SK-N-SH (cell line): ENCODE data around the gene ACE. TPM values are rescaled to one million over a fixed set of nuclear protein-coding genes. Genes with fewer than 3 reads are reported as not detected.
A peak's percentile ranks its signal among the peaks of the same experiment; 100 is the strongest.

Experiments used
- CTCF ChIA-PET: fragments of 300-600, 350-600 bp; formaldehyde crosslinking; extraction: SDS; loops from one replicate; lab custom pipeline; 2021; lab: Yijun Ruan, JAX
- POLR2A ChIA-PET: fragments of 350-600 bp; sonication (Branson Sonifier 250); formaldehyde crosslinking; extraction: SDS; loops from one replicate; lab custom pipeline; 2020; ENCODE audit warnings: antibody characterized with exemption, inconsistent platforms; lab: Yijun Ruan, JAX
- DNase-seq: peaks from one replicate; pipeline ENCODE4 v3.0.0; 2012
- H2AFZ ChIP-seq: fragments of 200-600 bp; sonication (generic); 2 replicates; pipeline ENCODE4 v1.8.1; 2016; ENCODE audit warnings: antibody characterized with exemption, mild to moderate bottlenecking, low read depth
- H3F3A ChIP-seq: fragments of 200-600 bp; sonication (generic); replicated peaks from 2 replicates; pipeline ENCODE3; 2016; ENCODE audit warnings: antibody characterized with exemption, mild to moderate bottlenecking; ENCODE audit not compliant: insufficient read depth
- H3K27ac ChIP-seq, 2 experiments: fragments of 200-500 bp in 1 of 2; fragments of 200-600 bp in 1 of 2; sonication (Bioruptor generic) in 1 of 2; sonication (generic), shearing (Covaris generic) in 1 of 2; 2 replicates each; pipeline versions ENCODE4 v1.5.1 to v1.6.1; 2014 to 2016; ENCODE audit warnings: low read depth in 2 of 2, inconsistent platforms in 1 of 2, low read length in 1 of 2, mild to moderate bottlenecking in 1 of 2, mixed read lengths in 1 of 2
- H3K27me3 ChIP-seq: fragments of 200-600 bp; sonication (generic), shearing (Covaris generic); 2 replicates; pipeline ENCODE4 v1.6.1; 2016; ENCODE audit warnings: mixed run types; ENCODE audit not compliant: insufficient read depth
- H3K36me3 ChIP-seq, 2 experiments: fragments of 200-500 bp in 1 of 2; fragments of 200-600 bp in 1 of 2; sonication (Bioruptor generic) in 1 of 2; sonication (generic) in 1 of 2; replicated peaks in 1 of 2; 2 replicates each; pipeline versions ENCODE3 to v1.5.1; 2014 to 2016; ENCODE audit warnings: low read length in 1 of 2, mild to moderate bottlenecking in 1 of 2; ENCODE audit not compliant: insufficient read depth in 2 of 2, control insufficient read depth in 1 of 2
- H3K4me1 ChIP-seq, 2 experiments: fragments of 200-500 bp in 1 of 2; fragments of 200-600 bp in 1 of 2; sonication (Bioruptor generic) in 1 of 2; sonication (generic), shearing (Covaris generic) in 1 of 2; 2 replicates each; pipeline versions ENCODE4 v1.5.1 to v1.6.1; 2014 to 2016; ENCODE audit warnings: low read depth in 1 of 2, low read length in 1 of 2, mixed run types in 1 of 2; ENCODE audit not compliant: insufficient read depth in 2 of 2, control insufficient read depth in 1 of 2
- H3K4me2 ChIP-seq: fragments of 200-600 bp; sonication (generic), shearing (Covaris generic); 2 replicates; pipeline ENCODE4 v1.6.1; 2017; ENCODE audit warnings: mixed run types
- H3K4me3 ChIP-seq, 2 experiments: fragments of 200-500 bp in 1 of 2; fragments of 200-600 bp in 1 of 2; sonication (Bioruptor generic) in 1 of 2; sonication (generic), shearing (Covaris generic) in 1 of 2; 2 replicates each; pipeline versions ENCODE4 v1.5.1 to v1.8.1; 2014 to 2016; ENCODE audit warnings: low read depth in 2 of 2, inconsistent platforms in 1 of 2, low read length in 1 of 2, mild to moderate bottlenecking in 1 of 2, mixed read lengths in 1 of 2, moderate library complexity in 1 of 2
- H3K79me2 ChIP-seq: fragments of 200-600 bp; sonication (generic); 2 replicates; pipeline ENCODE4 v1.8.1; 2017; ENCODE audit warnings: mild to moderate bottlenecking; ENCODE audit not compliant: insufficient read depth
- H3K9ac ChIP-seq: fragments of 200-600 bp; sonication (generic); 2 replicates; pipeline ENCODE4 v1.6.1; 2017; ENCODE audit warnings: mixed run types
- H3K9me2 ChIP-seq: fragments of 200-600 bp; sonication (generic); 2 replicates; pipeline ENCODE4 v1.6.1; 2017; ENCODE audit warnings: mixed run types
- H3K9me3 ChIP-seq: fragments of 200-600 bp; sonication (generic); 2 replicates; pipeline ENCODE4 v1.6.1; 2017; ENCODE audit warnings: mixed run types, mild to moderate bottlenecking, moderate library complexity
- H4K20me1 ChIP-seq: fragments of 200-600 bp; sonication (generic); 2 replicates; pipeline ENCODE4 v1.6.1; 2017; ENCODE audit warnings: mild to moderate bottlenecking, mixed run types; ENCODE audit not compliant: insufficient read depth
- CHD2 ChIP-seq: fragments of 150-350 bp; IDR thresholded peaks from 2 replicates; pipeline ENCODE4 v1.6.1; 2018; ENCODE audit warnings: low read length; ENCODE audit not compliant: partially characterized antibody
- EZH2phosphoT487 ChIP-seq: fragments of 200-600 bp; sonication (generic); IDR thresholded peaks from 2 replicates; pipeline ENCODE4 v1.6.1; 2017; ENCODE audit warnings: low read depth, mixed run types, mild to moderate bottlenecking, antibody characterized with exemption, moderate library complexity, borderline replicate concordance
- FOSL2 ChIP-seq: IDR thresholded peaks from 2 replicates; pipeline ENCODE4 v1.4.0; 2012; ENCODE audit warnings: low read depth, mild to moderate bottlenecking, moderate library complexity, borderline replicate concordance
- FOXM1 ChIP-seq: IDR thresholded peaks from 2 replicates; pipeline ENCODE4 v1.4.0; 2012; ENCODE audit warnings: low read depth, mild to moderate bottlenecking
- MEF2A ChIP-seq: IDR thresholded peaks from 2 replicates; pipeline ENCODE4 v1.4.0; 2012; ENCODE audit warnings: low read depth, borderline replicate concordance
- PBX3 ChIP-seq: IDR thresholded peaks from 2 replicates; pipeline ENCODE4; 2012
- RCOR1 ChIP-seq: fragments of 150-350 bp; IDR thresholded peaks from 2 replicates; pipeline ENCODE4 v1.6.1; 2017; ENCODE audit warnings: antibody characterized with exemption, low read length
- RXRA ChIP-seq: IDR thresholded peaks from 2 replicates; pipeline ENCODE4 v1.4.0; 2012; ENCODE audit warnings: low read depth, mild to moderate bottlenecking, borderline replicate concordance
- TAF1 ChIP-seq: IDR thresholded peaks from 2 replicates; pipeline ENCODE4 v1.6.1; 2012; ENCODE audit warnings: low read depth, mild to moderate bottlenecking, low read length, moderate library complexity, borderline replicate concordance
- YY1 ChIP-seq: IDR thresholded peaks from 2 replicates; pipeline ENCODE4 v1.4.0; 2012; ENCODE audit warnings: low read depth, mild to moderate bottlenecking
- ZBTB33 ChIP-seq: IDR thresholded peaks from 2 replicates; pipeline ENCODE4 v1.4.0; 2012; ENCODE audit warnings: low read depth, borderline replicate concordance
- WGBS: methylation state at CpG from one replicate; pipeline ENCODE4 v1.1.6; 2017; ENCODE audit warnings: low lambda C conversion rate; 5-methylcytosine and 5-hydroxymethylcytosine counted together
- polyA plus RNA-seq, 3 experiments: library from polyadenylated mRNA; depleted of rRNA; stranded (reverse); fragments of >200 nt; gene quantifications; 2 replicates each; pipeline ENCODE4 v1.2.3, GENCODE V29; 2012
- TF ChIP-seq, protein P1 (sequence below): IDR thresholded peaks from 2 replicates; pipeline ENCODE4 v1.4.0; 2012; ENCODE audit warnings: low read depth, borderline replicate concordance
- TF ChIP-seq, protein P2 (sequence below): IDR thresholded peaks from 2 replicates; pipeline ENCODE4 v1.4.0; 2012; ENCODE audit warnings: low read depth

ACE gene
- polyA plus RNA-seq, 1 of the 3 experiments (the other 2 are of a cell fraction), result 12.1 TPM

DNA sequence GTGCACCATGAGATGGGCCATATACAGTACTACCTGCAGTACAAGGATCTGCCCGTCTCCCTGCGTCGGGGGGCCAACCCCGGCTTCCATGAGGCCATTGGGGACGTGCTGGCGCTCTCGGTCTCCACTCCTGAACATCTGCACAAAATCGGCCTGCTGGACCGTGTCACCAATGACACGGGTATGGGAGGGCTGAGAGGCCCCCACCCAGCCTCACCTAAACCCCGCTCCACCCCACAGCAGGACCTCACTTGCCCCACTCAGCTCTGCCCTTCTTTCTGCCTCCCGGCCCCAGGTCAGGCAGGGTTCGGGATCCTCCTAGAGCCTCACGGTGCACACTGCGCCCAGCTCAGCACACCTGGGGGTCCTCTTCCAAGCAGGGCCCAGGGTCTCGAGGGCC, 5.6 kb downstream of the ACE start:
- Histone ChIP-seq H4K20me1 (no peaks in the 10 kb centered on the region), H3K4me1 (peaks cover 9 to 41% of the 10 kb centered on the region in 2 experiments; a peak in 3 of 4 replicates), H3K4me2 (no peak overlapping the region), H3K36me3 (peaks cover 0 to 4% of the 10 kb centered on the region in 2 experiments), H3K4me3 (no peak overlapping the region), H3K27me3 (no peaks in the 10 kb centered on the region), H3K9ac (no peak overlapping the region), H3K9me3 (no peaks in the 10 kb centered on the region), H2AFZ (no peak overlapping the region), H3K27ac (no peak overlapping the region), H3K79me2 (no peaks in the 10 kb centered on the region), H3F3A (no peaks in the 10 kb centered on the region), H3K9me2 (no peaks in the 10 kb centered on the region)
- ChIA-PET CTCF (interaction anchor here (0.7 to 13.7 kb wide), 6 partner anchors 9 to 127 kb away, joined by 3 to 708 read pairs (median 34); partner anchors contain the start of gene CYB561), POLR2A (interaction anchor here (9.6 kb wide), 1 partner anchor 54 kb away, joined by 193 read pairs; no protein-coding TSS in a partner anchor)
- peak; percentile 31 for DNase-seq
- 86% methylated on average over 14 of the region's 16 CpGs for WGBS
- TF ChIP-seq FOXM1, result no peak
- no peak for TF ChIP-seq RXRA
- no peak for TF ChIP-seq FOSL2
- no peak for TF ChIP-seq MEF2A
- TF ChIP-seq CHD2, result no peak

- Histone ChIP-seq H4K20me1 (no peaks in the 10 kb centered on the region), H3K27me3 (no peaks in the 10 kb centered on the region), H3K79me2 (no peaks in the 10 kb centered on the region), H3K4me3 (no peak overlapping the region), H3K27ac (no peak overlapping the region), H3K9me2 (no peaks in the 10 kb centered on the region), H3K9ac (no peak overlapping the region), H3K9me3 (no peaks in the 10 kb centered on the region), H2AFZ (no peak overlapping the region), H3F3A (no peaks in the 10 kb centered on the region), H3K36me3 (peaks cover 0 to 4% of the 10 kb centered on the region in 2 experiments), H3K4me1 (peaks cover 5 to 35% of the 10 kb centered on the region in 2 experiments; a peak in 3 of 4 replicates), H3K4me2 (no peak overlapping the region)
- peak; percentile 31 for DNase-seq
- CTCF ChIA-PET, result interaction anchor here (1.4 to 13.7 kb wide), 5 partner anchors 14 to 127 kb away, joined by 3 to 708 read pairs (median 65); partner anchors contain the start of gene CYB561
- no peak for TF ChIP-seq YY1
- no peak for TF ChIP-seq RXRA
- no peak for TF ChIP-seq ZBTB33
- no peak for TF ChIP-seq EZH2phosphoT487
- no peak for TF ChIP-seq TAF1
- TF ChIP-seq, protein P1, sequence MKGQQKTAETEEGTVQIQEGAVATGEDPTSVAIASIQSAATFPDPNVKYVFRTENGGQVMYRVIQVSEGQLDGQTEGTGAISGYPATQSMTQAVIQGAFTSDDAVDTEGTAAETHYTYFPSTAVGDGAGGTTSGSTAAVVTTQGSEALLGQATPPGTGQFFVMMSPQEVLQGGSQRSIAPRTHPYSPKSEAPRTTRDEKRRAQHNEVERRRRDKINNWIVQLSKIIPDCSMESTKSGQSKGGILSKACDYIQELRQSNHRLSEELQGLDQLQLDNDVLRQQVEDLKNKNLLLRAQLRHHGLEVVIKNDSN, result no peak
- no peak for TF ChIP-seq FOXM1
- TF ChIP-seq PBX3, result no peak
- TF ChIP-seq, protein P2, sequence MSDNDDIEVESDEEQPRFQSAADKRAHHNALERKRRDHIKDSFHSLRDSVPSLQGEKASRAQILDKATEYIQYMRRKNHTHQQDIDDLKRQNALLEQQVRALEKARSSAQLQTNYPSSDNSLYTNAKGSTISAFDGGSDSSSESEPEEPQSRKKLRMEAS, result no peak
- no peak for TF ChIP-seq RCOR1
- POLR2A ChIA-PET, result no interaction called here
- 89% methylated on average over 10 of the region's 10 CpGs for WGBS
Observed at GRCh38 chr17:63483038-63483437, 6.2 kb downstream of the ACE start.
